Upper lobe of right lung (tissue), 1 donor: Measurements from ENCODE around the gene NME9. TPM values are rescaled to one million over a fixed set of nuclear protein-coding genes. Genes with fewer than 3 reads are reported as not detected.
"Not testable (repeated sequence)": the region's sequence is repeated elsewhere in the genome, so short reads cannot be mapped to it uniquely, and the experiment has no call there.

Experiments
- ATAC-seq: fragments of 200-7000 bp; cut with Tn5 transposase; one replicate; pipeline ENCODE4 v1.9.1; 2020; ENCODE audit warnings: mild to moderate bottlenecking, moderate library complexity
- DNase-seq: peaks from one replicate; pipeline ENCODE4 v3.0.0-alpha.2; 2020
- H3K27ac ChIP-seq: fragments of 200-600 bp; one replicate; pipeline ENCODE4 v1.8.0; 2022
- H3K27me3 ChIP-seq: fragments of 200-600 bp; one replicate; pipeline ENCODE4 v1.8.0; 2022; ENCODE audit warnings: mild to moderate bottlenecking
- H3K36me3 ChIP-seq: fragments of 200-600 bp; one replicate; pipeline ENCODE4 v1.8.0; 2022
- H3K4me1 ChIP-seq: fragments of 200-600 bp; one replicate; pipeline ENCODE4 v1.8.0; 2022
- H3K4me3 ChIP-seq: fragments of 200-600 bp; one replicate; pipeline ENCODE4 v1.8.0; 2022; ENCODE audit warnings: mild to moderate bottlenecking
- H3K9me3 ChIP-seq: fragments of 200-600 bp; one replicate; pipeline ENCODE4 v1.8.0; 2022
- CTCF ChIP-seq: fragments of 200-600 bp; IDR thresholded peaks from one replicate; pipeline ENCODE4 v1.8.0; 2022; ENCODE audit warnings: antibody characterized with exemption
- intact Hi-C: fragments of 100-400 bp; cut with DNase I; formaldehyde crosslinking; loops from one replicate; pipeline ENCODE4 v1.11.0; 2022
- long read RNA-seq: library from polyadenylated mRNA; unstranded; transcript quantifications from one replicate; pipeline ENCODE4 v2.0.0, GENCODE V29; 2021
- total RNA-seq: library from RNA; stranded (reverse); fragmentation: NEBNext Ultra II Directional; extraction: Animal tissue kit (Norgen Biotek cat#: 25700); gene quantifications from one replicate; pipeline ENCODE4 v1.2.1, GENCODE V29; 2021
- donor health status: DM: no; HTN: yes; CAD: no; lungs with severe emphysema.

Gene NME9
- not detected for total RNA-seq
- long read RNA-seq, partial matches to known transcripts = 0 of 1 reads
- long read RNA-seq, other reads (novel, unspliced or antisense) = 1 of 1 reads

- peak within 1 kb of the TSS; percentile 66 for H3K27ac ChIP-seq
- intact Hi-C loops = no loop called here
- DNase-seq = peak; percentile 94
Measured at GRCh38 chr3:138329127-138329983, at the start of gene NME9. NME9 (minus strand) TSS chr3:138329851; CDS start chr3:138329335, 516 bp downstream.

GRCh38 chr3:138378990-138379389, 49.3 kb upstream of the NME9 start:
- intact Hi-C loops = no loop called here
- Histone ChIP-seq H3K4me1 (peaks cover 19% of the 10 kb centered on the region), H3K27ac (no peak overlapping the region), H3K4me3 (no peak overlapping the region), H3K36me3 (no peaks in the 10 kb centered on the region), H3K27me3 (no peaks in the 10 kb centered on the region), H3K9me3 (no peaks in the 10 kb centered on the region)
- no peak for TF ChIP-seq CTCF
- ATAC-seq (no peak), DNase-seq (no peak)

More at GRCh38 chr3:138329127-138329983, at the start of gene NME9:
- peak; percentile 96 for ATAC-seq
- TF ChIP-seq CTCF = peak; percentile 60
- Histone ChIP-seq H3K27me3 (no peaks in the 10 kb centered on the region), H3K4me3 (peak within 1 kb of the TSS; percentile 83), H3K4me1 (peaks cover 8% of the 10 kb centered on the region), H3K9me3 (no peaks in the 10 kb centered on the region), H3K36me3 (no peaks in the 10 kb centered on the region)

- H3K4me3 ChIP-seq = no peak overlapping the region
- no peak for DNase-seq
- H3K36me3 ChIP-seq = no peaks in the 10 kb centered on the region
- H3K27me3 ChIP-seq = no peaks in the 10 kb centered on the region
- H3K9me3 ChIP-seq = no peaks in the 10 kb centered on the region
- no peak overlapping the region for H3K27ac ChIP-seq
- no peak for ATAC-seq
- peaks cover 19% of the 10 kb centered on the region for H3K4me1 ChIP-seq
- TF ChIP-seq CTCF = no peak
- intact Hi-C loops = no loop called here
Measured at GRCh38 chr3:138378331-138378730, 48.7 kb upstream of the NME9 start.

- no peaks in the 10 kb centered on the region for H3K9me3 ChIP-seq
- no peaks in the 10 kb centered on the region for H3K27me3 ChIP-seq
- TF ChIP-seq CTCF = no peak
- intact Hi-C loops = no loop called here
- peaks cover 18% of the 10 kb centered on the region for H3K4me1 ChIP-seq
- H3K4me3 ChIP-seq = no peak overlapping the region
- H3K27ac ChIP-seq = no peak overlapping the region
- DNase-seq (peak; percentile 7), ATAC-seq (no peak)
- no peaks in the 10 kb centered on the region for H3K36me3 ChIP-seq
Measured at GRCh38 chr3:138377804-138378203, 48.2 kb upstream of the NME9 start.

- H3K36me3 ChIP-seq, ATAC-seq, H3K27me3 ChIP-seq, intact Hi-C loops, H3K4me3 ChIP-seq, H3K27ac ChIP-seq, H3K9me3 ChIP-seq: not testable (repeated sequence)
- DNase-seq = peak; percentile 25
- peaks cover 12% of the 10 kb centered on the region for H3K4me1 ChIP-seq
Measured at GRCh38 chr3:138377212-138377611, 47.6 kb upstream of the NME9 start.

- H3K27me3 ChIP-seq = no peaks in the 10 kb centered on the region
- H3K4me1 ChIP-seq = peaks cover 6% of the 10 kb centered on the region
- DNase-seq (no peak), ATAC-seq (no peak)
- intact Hi-C loops = no loop called here
- H3K4me3 ChIP-seq = no peak overlapping the region
- no peak for TF ChIP-seq CTCF
- no peaks in the 10 kb centered on the region for H3K36me3 ChIP-seq
- H3K9me3 ChIP-seq = no peaks in the 10 kb centered on the region
- no peak overlapping the region for H3K27ac ChIP-seq
Measured at GRCh38 chr3:138376663-138377062, 47.0 kb upstream of the NME9 start.
